PC-9 (cell line): Measurements from ENCODE around the gene LRP1B. TPM values are rescaled to one million over a fixed set of nuclear protein-coding genes. Genes with fewer than 3 reads are reported as not detected.

ENCODE experiments used
- BruUV-seq: library from RNA; stranded (reverse); fragments of 400-500 nt; replicated peaks from 2 replicates; lab custom pipeline; 2021; lab: Mats Ljungman, UMichigan
- CTCF ChIA-PET: fragments of 300-600 bp; sonication (Branson Sonifier 250); formaldehyde crosslinking; loops from one replicate; lab custom pipeline; 2022; ENCODE audit warnings: antibody characterized with exemption; lab: Charles Lee
- POLR2A ChIA-PET: fragments of 300-600 bp; sonication (Branson Sonifier 250); formaldehyde crosslinking; loops from one replicate; lab custom pipeline; 2022; ENCODE audit warnings: antibody characterized with exemption; ENCODE audit not compliant: unreplicated experiment; lab: Charles Lee
- DNase-seq, 2 experiments: peaks; one replicate each; pipeline versions ENCODE4 v3.0.0 to v3.0.0-alpha.2; 2015 to 2022; ENCODE audit warnings: mixed read lengths in 1 of 2
- H2AFZ ChIP-seq: fragments of 200-600 bp; sonication (generic); 2 replicates; pipeline ENCODE4 v1.8.1; 2017; ENCODE audit warnings: antibody characterized with exemption
- H3F3A ChIP-seq: fragments of 200-600 bp; sonication (generic); 2 replicates; pipeline ENCODE4 v1.8.1; 2017; ENCODE audit warnings: antibody characterized with exemption, mild to moderate bottlenecking, low read depth; ENCODE audit not compliant: insufficient read depth
- H3K27ac ChIP-seq: fragments of 200-600 bp; sonication (generic); 2 replicates; pipeline ENCODE4 v1.6.1; 2016; ENCODE audit warnings: mixed run types
- H3K27me3 ChIP-seq: fragments of 200-600 bp; sonication (generic); 2 replicates; pipeline ENCODE4 v1.6.1; 2016; ENCODE audit warnings: low read depth, mixed run types; ENCODE audit not compliant: insufficient read depth
- H3K36me3 ChIP-seq: fragments of 200-600 bp; sonication (generic); 2 replicates; pipeline ENCODE4 v1.6.1; 2016; ENCODE audit warnings: low read depth, mixed run types
- H3K4me1 ChIP-seq: fragments of 200-600 bp; sonication (generic); replicated peaks from 2 replicates; pipeline ENCODE4 v1.6.1; 2016; ENCODE audit warnings: mixed run types; ENCODE audit not compliant: insufficient read depth
- H3K4me2 ChIP-seq: fragments of 200-600 bp; sonication (generic); 2 replicates; pipeline ENCODE4 v1.6.1; 2017; ENCODE audit warnings: mixed run types
- H3K4me3 ChIP-seq: fragments of 200-600 bp; sonication (generic); 2 replicates; pipeline ENCODE4 v1.6.1; 2016; ENCODE audit warnings: mixed run types
- H3K79me2 ChIP-seq: fragments of 200-600 bp; sonication (generic); 2 replicates; pipeline ENCODE4 v1.6.1; 2017; ENCODE audit warnings: low read depth, mixed run types
- H3K9me2 ChIP-seq: fragments of 200-600 bp; sonication (generic); 2 replicates; pipeline ENCODE4 v1.8.1; 2017; ENCODE audit warnings: mild to moderate bottlenecking; ENCODE audit not compliant: insufficient read depth
- H3K9me3 ChIP-seq: fragments of 200-600 bp; sonication (generic); 2 replicates; pipeline ENCODE4 v1.8.1; 2016; ENCODE audit warnings: low read depth; ENCODE audit not compliant: insufficient read depth
- H4K20me1 ChIP-seq: fragments of 200-600 bp; sonication (generic); 2 replicates; pipeline ENCODE4 v1.8.1; 2017; ENCODE audit not compliant: insufficient read depth
- EZH2 ChIP-seq: fragments of 200-600 bp; sonication (generic); IDR thresholded peaks from 2 replicates; pipeline ENCODE4 v1.8.0; 2017; ENCODE audit warnings: antibody characterized with exemption, low read depth
- intact Hi-C: fragments of 100-400 bp; cut with micrococcal nuclease; formaldehyde crosslinking; loops from one replicate; pipeline ENCODE4 v1.10.0; 2022; ENCODE audit not compliant: unreplicated experiment
- total RNA-seq: library from RNA; stranded (reverse); gene quantifications from 2 replicates; pipeline ENCODE4 v1.2.3, GENCODE V29; 2021
- TF ChIP-seq, protein P1 (sequence below): fragments of 200-600 bp; sonication (generic); conservative IDR thresholded peaks from 2 replicates; pipeline ENCODE4 v1.6.1; 2017; ENCODE audit warnings: mixed run types, antibody characterized with exemption, mild to moderate bottlenecking, moderate library complexity

Gene LRP1B
- total RNA-seq, 1 experiment from 2014 or later = 1.7 TPM

DNA sequence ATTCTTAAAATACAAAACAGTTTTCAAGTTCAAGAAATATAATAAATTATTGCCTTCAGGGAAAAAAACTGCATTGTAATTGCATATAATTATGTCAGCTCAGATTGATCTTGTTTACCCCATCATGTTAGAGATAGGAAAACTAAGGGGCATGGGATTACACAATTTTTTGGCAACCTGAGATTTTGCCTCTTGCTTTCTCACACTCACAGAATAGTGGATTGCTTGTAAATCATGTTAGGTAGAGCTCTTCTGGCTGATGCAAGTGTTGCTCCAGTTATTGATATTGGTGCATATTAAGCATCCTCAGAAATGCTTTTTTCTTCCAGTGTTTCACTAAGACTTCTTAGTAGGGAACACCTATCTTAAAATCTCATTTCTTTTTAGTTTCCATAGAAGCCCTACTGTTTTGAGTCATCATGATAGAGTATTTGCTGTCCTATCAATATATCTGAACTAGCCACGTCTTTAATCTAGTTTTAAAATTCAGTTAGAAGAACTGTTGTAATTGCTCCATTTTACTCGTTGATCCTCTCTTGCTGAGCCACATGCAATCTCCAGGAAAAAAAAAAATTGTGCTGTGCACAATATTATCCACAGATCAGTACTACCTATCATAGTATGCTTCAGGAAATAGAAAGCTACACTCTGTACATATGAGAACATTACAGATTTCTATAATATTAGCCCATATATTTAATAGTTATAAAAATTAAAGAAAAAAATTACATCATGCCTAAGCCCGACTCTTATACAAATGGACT, 393.1 kb downstream of the LRP1B start:
- no peak for DNase-seq
- BruUV-seq = no TSS peak
- no peaks in the 10 kb centered on the region for H3K79me2 ChIP-seq

GRCh38 chr2:141736466-141736865, 394.4 kb downstream of the LRP1B start:
- ChIA-PET CTCF (no interaction called here), POLR2A (no interaction called here)
- TF ChIP-seq, protein P1, sequence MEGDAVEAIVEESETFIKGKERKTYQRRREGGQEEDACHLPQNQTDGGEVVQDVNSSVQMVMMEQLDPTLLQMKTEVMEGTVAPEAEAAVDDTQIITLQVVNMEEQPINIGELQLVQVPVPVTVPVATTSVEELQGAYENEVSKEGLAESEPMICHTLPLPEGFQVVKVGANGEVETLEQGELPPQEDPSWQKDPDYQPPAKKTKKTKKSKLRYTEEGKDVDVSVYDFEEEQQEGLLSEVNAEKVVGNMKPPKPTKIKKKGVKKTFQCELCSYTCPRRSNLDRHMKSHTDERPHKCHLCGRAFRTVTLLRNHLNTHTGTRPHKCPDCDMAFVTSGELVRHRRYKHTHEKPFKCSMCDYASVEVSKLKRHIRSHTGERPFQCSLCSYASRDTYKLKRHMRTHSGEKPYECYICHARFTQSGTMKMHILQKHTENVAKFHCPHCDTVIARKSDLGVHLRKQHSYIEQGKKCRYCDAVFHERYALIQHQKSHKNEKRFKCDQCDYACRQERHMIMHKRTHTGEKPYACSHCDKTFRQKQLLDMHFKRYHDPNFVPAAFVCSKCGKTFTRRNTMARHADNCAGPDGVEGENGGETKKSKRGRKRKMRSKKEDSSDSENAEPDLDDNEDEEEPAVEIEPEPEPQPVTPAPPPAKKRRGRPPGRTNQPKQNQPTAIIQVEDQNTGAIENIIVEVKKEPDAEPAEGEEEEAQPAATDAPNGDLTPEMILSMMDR = no peak
- no peak for TF ChIP-seq EZH2
- H3K4me1 ChIP-seq = no peaks in the 10 kb centered on the region
- intact Hi-C loops = no loop called here
- DNase-seq = no peak
- H3K36me3 ChIP-seq = no peaks in the 10 kb centered on the region
- H3K79me2 ChIP-seq = no peaks in the 10 kb centered on the region
- H4K20me1 ChIP-seq = no peaks in the 10 kb centered on the region
- no peaks in the 10 kb centered on the region for H3F3A ChIP-seq
- no peak overlapping the region for H3K4me2 ChIP-seq
- no peak overlapping the region for H3K27ac ChIP-seq
- H3K9me3 ChIP-seq = no peaks in the 10 kb centered on the region
- no peaks in the 10 kb centered on the region for H3K9me2 ChIP-seq
- BruUV-seq = no TSS peak
- no peaks in the 10 kb centered on the region for H3K27me3 ChIP-seq
- no peak overlapping the region for H3K4me3 ChIP-seq
- no peak overlapping the region for H2AFZ ChIP-seq

More for the DNA sequence above, 393.1 kb downstream of the LRP1B start:
- H3K4me3 ChIP-seq = no peak overlapping the region
- no peaks in the 10 kb centered on the region for H3K4me1 ChIP-seq
- no peaks in the 10 kb centered on the region for H4K20me1 ChIP-seq
- H3K36me3 ChIP-seq = no peaks in the 10 kb centered on the region
- no peak for TF ChIP-seq EZH2
- TF ChIP-seq, protein P1 = no peak
- ChIA-PET POLR2A (no interaction called here), CTCF (no interaction called here)
- intact Hi-C loops = no loop called here
- H3K9me3 ChIP-seq = no peaks in the 10 kb centered on the region
- no peaks in the 10 kb centered on the region for H3K9me2 ChIP-seq
- H3K27ac ChIP-seq = no peak overlapping the region
- H2AFZ ChIP-seq = no peak overlapping the region
- H3F3A ChIP-seq = no peaks in the 10 kb centered on the region
- H3K27me3 ChIP-seq = no peaks in the 10 kb centered on the region
- H3K4me2 ChIP-seq = no peak overlapping the region

GRCh38 chr2:141728886-141729285, 401.9 kb downstream of the LRP1B start:
- H3K4me2 ChIP-seq = no peak overlapping the region
- no peaks in the 10 kb centered on the region for H3K79me2 ChIP-seq
- no peaks in the 10 kb centered on the region for H3K36me3 ChIP-seq
- no peaks in the 10 kb centered on the region for H3K4me1 ChIP-seq
- CTCF ChIA-PET = no interaction called here
- H3K27ac ChIP-seq = no peak overlapping the region
- no peak overlapping the region for H3K4me3 ChIP-seq
- no peaks in the 10 kb centered on the region for H4K20me1 ChIP-seq
- no peaks in the 10 kb centered on the region for H3K9me3 ChIP-seq
- BruUV-seq = no TSS peak
- intact Hi-C loops = no loop called here
- H3K27me3 ChIP-seq = no peaks in the 10 kb centered on the region
- H3F3A ChIP-seq = no peaks in the 10 kb centered on the region
- H2AFZ ChIP-seq = no peak overlapping the region
- DNase-seq = no peak
- no peak for TF ChIP-seq EZH2
- TF ChIP-seq, protein P1 = no peak
- H3K9me2 ChIP-seq = no peaks in the 10 kb centered on the region
- POLR2A ChIA-PET = no interaction called here
